NCI-H2107 treated with DMSO at 0.1 percent for 48 hours (cell line): ENCODE measurements around the gene CXCR3.

Experiments used
- DNase-seq: peaks from one replicate; lab custom pipeline; 2025; ENCODE audit not compliant: unreplicated experiment; lab: John Stamatoyannopoulos, UW

The CXCR3 gene

DNA sequence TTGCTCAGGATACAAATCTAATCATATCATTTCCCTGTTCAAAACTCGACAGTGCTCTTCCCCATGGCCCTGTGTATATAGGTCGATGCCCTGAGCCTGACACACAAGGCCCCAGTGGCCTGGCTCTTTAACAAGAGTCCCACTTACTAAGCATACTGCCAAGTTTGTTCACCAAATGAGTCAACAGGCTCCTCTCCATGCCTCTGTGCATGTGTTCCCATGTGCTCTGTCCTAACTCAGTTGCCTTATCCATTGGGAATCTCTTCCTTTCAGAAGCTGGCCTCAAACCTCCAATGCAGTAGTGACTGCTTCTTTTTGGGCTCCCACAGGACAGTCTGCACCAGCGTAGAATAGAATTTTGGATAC lies 18.9 kb upstream of the CXCR3 start:
- no peak for DNase-seq

DNA sequence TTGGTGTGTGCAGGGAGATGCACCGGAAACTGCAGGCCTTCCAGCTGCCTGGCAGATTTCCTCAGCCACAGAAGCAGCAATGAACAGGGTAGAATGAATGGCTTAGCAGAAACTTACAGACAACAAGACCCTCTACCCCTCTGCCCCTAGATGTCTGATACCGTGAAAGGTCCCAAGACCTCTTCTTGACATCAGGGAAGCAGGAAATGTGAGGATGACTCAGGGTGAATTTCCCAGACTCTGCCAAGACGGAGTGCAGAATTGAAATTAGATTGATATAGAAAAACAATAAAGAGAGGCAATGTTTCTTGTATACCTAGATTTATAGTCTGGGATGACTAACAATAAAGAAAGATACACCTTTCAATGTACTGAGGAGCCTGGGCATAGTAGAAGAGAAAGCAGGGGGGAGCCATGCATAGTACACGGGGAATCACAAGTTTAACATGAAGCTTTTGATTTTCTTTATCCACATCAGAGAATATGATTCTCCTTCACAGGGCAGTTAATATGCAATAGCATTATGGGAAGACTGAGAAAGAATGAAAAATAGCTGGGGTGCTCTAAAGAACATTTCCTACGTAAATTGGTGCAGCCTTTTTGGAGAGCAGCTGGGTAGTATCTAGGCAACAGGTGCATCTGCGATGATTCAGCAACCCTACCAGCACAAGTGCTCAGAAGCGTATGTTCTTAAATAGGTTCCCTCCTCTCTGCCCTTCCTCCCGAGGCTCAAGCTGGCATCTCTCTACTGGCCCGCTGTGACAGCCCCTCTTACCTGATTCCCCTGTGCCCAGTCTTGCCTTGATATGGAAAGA lies 18.3 kb upstream of the CXCR3 start:
- DNase-seq = peak; percentile 42

DNA sequence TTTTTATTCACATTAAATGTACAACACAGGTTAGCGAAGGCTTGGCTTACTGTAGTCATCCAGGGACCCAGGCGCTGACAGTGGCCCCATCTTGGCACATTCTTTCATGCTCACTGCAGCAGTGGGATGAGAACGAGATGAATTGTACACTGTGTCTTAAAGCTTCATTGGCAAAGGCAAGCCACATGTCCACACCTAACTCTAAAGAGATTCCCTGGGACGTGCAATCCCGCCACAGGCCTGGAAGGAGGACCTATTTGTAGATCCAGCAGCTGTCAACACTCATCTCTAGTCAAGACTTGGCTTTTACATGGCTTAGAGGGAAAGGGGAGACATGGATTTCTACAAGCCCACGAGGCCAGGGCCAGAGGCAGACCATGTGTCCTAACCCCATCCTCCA lies 16.1 kb upstream of the CXCR3 start:
- no peak for DNase-seq

DNA sequence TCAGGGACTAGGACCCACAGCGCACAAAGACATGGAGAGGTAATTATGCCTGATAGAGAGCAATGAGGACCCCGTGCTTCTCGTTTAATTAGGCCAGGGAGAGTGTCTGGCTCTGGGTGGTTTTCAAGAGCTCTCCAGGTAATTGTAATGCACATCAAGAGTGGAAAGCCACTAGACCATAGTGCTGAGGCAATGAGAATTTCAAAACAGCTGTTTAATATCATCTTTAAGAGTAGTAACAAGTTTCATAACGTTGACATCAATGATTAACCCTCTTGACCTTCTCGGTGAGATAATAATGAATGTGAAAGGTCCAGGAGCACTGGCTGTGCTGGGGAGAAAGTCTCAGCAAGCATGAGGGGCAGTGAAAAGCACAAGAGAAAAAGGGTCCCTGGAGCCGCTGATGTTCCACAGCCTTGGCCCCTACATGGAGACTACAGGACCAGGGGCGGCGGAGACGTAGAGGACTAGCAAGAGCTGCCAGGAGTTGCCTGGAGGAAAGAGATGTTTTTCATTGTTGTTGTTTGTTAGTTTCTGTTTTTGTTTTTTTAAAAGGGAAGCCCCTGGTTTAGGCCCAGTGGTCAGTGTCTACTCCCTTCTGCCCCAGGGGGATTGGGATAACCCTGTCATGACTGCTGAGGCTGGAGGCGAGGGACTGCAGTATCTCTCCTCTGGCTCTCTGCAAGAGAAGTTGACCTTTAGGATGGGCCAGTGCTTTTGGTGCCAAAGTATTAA lies 14.8 kb upstream of the CXCR3 start:
- DNase-seq = peak; percentile 76

DNA sequence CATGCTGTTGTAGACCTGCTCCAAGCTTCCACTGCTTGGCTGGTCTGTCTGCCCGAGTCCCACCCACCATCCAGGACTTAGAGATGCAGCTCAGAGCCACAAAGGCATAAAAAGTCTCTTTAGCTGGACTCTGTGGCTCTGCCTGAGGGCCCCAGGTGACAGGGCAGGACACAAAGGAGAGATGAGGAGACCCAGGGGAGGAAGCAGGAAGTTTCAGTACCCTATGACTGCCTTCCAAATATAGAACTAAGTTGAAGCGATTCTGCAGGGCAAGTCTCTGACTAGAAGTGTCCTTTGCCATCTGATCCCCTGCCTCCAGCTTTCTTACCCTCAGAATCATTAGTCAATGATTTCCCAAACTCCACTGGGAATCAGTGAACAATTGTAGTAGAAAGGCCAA lies 11.2 kb upstream of the CXCR3 start:
- DNase-seq = no peak

DNA sequence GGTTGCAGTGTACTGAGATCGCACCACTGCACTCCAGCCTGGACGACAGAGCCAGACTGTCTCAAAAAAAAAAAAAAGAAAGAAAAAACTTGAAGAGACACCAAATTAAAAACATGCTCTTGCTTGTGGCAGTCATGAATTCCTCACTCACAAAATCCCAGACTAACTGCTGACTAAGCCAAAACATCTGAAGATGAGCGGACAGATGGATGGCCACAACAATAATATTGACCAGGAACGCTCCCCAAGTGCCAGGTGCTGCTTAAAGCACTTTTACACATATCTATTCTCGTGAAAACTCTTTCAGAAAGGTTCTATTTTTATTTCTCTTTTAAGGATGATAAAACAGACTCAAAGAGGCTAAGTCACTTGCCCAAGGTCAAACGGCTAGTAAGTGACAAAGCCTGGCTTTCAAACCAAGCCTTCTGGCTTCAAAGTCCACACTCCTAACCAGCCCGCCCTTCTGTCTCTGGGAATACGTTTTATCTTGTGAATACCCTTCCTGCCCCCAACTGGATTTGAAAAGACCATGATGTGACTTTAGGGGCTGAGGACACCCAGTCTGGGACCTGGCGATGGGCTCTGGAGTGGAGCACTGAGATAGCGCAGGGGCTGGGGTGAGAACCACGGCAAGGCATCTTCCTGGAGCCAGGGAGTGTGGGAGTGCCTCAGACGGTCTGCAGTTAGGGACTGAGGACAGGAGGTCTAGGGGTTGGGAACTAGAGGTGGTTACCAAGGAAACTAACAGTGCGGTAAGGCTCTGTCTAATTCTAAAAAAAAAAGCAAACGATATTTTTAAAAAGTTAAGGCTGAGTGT lies 9.5 kb upstream of the CXCR3 start:
- no peak for DNase-seq

DNA sequence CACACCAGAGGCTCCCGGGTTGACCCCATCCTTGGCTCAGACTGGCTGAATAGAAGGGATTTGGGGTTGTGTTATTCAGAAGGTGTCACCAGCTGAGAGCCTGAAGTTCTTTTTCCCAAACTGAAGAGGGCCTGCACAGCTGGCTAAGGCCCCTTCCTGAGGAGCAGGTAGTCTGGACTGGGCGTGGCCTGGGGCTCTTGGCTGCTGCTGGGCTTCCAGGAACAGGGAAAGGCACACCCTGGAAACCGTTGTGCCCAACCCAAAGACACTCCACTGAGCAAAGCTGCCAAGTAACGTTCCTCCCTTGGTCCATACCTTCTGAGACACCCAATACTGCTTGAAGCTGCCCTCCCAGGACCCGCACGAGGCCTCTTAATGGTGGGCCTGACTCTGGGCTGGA lies 8.3 kb upstream of the CXCR3 start:
- no peak for DNase-seq

DNA sequence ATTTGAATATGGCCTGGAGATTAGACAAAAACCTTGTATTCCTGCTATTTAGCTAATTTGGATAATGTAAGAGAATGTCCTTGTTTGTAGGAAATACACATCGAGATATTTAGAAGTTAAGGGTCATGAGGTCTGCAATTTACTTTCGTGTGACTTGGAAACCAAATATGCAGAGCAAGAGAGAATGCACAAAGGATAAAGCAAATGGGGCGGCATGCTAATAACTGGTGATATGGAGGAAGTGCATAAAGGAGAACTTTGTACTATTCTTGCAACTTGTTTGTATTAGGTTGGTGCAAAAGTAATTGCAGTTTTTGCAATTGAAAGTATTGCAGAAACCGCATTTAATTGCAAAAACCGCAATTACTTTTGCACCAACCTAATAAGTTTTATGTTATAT lies 7.2 kb upstream of the CXCR3 start:
- no peak for DNase-seq

DNA sequence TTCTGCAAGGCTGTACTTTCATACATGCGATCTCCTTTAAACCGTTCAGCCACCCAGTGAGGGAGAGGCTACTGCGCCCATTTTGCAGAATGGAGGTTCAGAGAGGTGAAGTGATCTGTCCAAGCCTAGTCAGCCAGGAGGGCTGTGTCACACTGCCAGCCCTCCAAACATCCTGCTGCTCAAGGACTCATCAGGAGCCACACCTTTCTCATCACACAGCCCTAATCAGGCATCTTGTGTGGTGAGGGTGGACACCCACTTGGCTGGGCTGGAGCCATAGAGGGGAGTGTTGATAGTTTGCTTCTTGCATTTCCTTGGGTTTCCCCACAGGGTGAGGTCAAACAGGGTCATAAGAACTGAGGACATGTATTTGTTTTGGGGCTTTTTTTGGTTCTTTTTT lies 5.4 kb upstream of the CXCR3 start:
- DNase-seq = no peak

DNA sequence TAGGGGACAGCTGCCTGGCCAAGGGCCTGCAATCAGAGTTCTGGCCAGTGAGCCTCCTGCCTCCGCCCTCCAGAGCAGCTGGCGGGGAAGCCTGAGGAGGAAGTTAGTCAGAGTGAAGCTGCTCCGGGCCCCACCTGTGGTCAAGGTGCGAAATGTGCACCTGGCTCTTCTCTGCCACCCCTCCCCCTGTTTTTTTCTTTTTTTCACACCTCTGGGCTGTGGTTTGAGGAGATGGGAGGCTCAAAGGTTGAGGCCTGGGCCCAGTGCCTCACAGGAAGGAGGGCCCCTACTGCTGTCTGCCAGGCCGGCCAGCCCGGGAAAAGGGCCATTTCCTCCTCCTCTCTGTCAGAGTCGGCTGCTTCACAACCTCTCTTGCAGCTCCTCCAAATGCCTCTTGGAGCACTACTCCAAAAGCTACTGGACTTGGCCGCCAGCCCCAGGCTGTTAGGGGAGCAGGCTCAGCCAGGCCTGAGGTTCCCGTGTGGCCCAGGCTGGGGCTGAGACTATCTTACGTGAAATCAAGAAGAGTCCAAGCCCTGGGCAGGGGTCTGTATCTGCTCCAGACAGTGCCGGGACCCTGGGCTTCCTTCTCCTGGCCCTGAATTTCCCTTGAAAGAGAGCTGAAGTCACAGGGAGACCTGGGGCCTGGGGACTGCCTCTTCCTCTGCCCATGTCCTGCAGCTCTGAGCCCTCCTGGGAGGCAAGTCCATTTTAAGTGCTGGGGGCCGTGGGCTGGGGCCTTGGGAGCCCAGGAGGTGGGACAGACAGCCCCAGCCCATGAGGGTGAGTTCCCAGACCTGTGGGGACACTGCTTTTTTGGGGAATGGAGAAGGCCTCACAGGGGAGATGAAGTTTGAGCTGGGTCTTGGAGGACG lies 4.5 kb upstream of the CXCR3 start:
- DNase-seq = no peak

DNA sequence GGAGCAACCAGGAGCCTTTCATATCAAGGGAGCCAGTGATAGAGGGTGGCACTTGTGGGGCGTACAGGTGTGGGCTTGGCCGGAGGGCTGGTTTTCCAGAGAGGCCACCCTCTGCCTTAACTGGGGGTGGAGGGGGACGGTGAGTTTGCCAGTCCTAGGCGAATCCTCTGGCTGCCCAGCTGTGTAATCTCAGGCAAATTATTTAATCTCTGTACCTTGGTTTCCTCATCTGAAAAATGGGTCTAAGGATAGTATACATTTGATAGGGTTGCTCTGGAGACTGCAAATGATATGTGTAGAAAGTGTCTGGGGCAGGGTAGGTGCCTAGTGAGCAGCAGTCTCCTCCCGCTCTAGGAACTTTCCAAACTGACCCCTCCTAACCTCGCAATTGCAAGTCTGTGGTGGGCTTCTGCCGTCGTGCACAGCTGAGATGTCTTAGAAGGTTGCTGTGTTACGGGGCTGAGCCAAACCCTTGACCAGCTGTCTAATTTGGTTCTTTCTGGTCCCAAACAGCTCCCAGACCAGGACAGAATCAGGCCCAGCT lies 3.8 kb upstream of the CXCR3 start:
- no peak for DNase-seq

DNA sequence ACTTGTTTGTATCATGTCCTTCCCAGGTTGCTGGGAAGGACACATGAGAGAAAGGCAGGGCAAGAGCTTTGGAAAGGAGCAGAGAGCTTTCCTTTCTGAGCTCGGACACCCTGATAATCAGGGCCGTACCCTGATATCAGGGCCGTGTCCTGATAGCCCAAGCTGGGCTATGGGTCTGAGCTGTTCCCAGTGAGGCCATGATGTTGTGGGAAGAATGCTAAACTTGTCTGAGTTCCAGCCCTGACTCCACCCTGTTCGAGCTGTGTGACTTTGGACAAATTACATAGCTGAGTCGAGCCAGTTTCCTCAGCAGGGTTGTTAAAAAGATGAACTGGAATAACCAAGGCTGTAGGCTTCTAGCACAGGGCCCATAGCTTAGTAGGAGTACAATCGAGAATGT lies 3.3 kb upstream of the CXCR3 start:
- DNase-seq = no peak

DNA sequence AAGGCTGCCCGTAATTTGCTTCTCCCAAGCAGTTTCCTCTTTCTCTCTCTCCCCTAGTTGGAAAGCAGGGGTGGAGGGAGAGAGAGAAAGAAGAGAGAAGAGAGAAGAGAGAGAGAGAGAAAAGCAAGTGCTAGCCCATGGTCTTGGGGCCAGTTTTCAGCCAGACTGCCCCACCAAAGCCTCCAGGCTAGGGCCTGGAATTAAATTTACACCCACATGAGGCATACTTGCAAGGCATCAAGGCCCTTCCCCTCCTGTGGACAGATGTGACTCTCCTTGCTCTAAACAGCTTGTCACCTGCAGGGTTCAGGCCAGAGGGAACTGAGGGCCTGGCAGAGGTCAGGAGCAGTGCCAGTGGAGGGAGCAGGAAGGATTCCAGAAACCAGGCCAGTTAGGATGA lies 1.7 kb upstream of the CXCR3 start:
- DNase-seq = no peak

DNA sequence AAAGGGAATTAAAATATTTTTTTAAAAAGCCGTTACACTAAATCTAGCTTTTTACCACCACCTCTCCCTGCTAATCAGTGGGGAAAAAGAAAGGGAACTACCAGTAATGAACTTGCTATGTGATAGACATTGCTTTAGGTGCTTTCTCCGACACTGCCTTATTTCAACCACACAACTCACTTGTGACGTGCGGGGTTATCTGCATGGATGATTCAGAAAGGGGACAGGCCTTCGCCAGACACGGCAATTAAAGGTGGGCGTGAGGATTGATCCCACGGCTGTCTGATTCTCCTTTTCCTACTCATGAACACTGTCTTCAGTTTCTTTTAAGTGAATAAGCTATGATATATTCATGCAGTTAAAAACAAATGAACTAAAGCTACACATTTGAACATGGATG lies 882 bp upstream of the CXCR3 start:
- no peak for DNase-seq

DNA sequence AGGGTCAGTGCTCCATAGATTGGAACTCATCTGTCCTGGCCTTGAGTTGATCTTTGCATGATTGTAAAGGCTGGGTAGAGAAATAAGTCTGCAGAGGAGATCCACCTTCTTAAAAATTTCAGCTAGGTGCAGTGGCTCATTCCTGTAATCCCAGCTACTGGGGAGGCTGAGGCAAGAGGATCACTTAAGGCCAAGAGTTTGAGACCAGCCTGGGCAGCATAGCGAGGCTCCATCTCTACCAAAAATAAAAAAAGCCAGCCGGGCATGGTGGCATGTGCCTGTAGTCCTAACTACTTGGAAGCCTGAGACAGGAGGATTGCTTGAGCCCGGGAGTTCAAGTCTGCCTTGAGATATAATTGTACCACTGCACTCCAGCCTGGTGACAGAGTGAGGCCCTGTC lies 476 bp upstream of the CXCR3 start:
- no peak for DNase-seq

DNA sequence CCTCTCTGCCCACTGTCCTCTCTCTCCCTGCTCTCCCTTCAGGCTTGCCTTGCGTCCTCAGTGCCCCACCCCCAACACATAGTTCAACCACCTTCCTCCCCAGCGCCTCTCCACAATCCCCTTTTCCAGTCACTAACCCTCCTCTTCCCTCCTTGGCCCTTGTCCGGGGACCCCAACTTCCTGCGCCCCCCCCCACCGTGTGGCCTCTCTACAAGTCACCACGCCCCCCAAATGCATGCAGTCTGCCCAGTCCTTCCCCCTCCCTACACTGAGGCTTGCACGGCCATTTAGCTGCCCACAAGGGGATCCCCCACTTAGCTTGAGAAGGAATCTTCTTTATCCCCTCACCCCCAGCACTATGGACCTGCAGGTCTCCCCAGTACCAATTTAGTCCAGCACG lies 569 bp downstream of the CXCR3 start:
- no peak for DNase-seq

DNA sequence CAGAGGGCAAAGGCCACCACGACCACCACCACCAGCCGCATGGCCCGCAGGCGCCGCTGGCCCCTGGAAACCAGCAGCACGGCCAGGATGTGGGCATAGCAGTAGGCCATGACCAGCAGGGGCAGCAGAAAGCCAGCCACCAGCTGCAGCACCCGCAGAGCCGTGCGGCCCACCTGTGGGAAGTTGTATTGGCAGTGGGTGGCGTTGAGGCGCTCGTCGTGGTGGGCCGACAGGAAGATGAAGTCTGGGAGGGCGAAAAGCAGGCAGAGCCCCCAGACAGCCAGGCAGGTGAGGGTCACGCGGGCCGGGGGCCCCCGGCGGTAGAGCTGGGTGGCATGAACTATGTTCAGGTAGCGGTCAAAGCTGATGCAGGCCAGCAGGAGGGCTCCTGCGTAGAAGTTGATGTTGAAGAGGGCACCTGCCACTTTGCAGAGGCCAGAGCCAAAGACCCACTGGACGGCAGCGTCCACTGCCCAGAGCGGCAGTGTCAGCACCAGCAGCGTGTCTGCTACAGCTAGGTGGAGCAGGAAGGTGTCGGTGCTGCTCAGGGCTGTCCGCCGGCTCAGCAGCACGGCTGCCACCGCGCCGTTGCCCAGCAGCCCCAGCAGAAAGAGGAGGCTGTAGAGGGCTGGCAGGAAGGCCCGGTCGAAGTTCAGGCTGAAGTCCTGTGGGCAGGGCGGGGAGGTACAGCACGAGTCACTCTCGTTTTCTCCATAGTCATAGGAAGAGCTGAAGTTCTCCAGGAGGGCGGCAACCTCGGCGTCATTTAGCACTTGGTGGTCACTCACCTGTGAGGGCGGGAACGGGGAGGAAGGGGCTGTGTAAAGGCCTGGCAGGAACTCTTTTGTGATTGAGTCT lies 1.4 kb downstream of the CXCR3 start:
- DNase-seq = no peak

DNA sequence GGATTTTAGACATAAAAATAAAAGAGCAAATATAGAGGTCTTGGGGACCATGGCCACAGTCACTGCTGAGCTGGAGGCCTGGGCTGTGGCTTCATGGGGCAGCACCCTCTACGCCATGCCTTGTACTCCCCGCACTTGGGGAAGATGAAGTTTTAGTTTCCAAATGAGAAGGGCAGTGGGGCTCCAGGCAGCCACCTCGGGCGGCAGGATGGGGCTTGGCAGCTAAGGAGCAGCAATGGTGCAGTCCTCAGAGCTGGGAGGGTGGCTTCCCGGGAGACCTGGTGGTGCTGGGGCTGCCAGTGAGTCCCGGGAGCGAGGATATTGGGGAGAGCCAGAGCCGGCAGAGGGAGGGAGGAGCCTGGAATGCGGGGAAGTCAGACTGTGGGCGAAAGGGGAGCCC lies 2.4 kb downstream of the CXCR3 start:
- no peak for DNase-seq

DNA sequence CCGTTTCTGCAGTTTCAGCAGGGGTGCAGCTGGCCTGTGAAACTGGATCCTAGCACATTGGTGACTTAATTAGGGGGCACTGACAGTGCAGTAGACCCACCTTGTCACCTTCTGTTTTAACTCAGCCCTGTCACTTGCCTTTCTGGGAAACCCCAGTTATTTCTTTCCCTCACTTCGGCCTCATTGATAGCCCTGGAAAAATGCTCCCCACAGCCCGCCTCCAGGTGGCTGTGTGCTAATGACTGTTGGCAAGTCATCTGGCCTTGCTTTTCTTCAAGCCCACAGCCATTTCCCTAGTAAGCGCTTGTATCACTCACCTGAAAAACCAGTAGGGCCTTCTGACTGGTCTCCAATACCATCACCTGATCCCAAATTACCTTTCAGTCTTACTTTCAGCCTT lies 3.3 kb downstream of the CXCR3 start:
- no peak for DNase-seq

DNA sequence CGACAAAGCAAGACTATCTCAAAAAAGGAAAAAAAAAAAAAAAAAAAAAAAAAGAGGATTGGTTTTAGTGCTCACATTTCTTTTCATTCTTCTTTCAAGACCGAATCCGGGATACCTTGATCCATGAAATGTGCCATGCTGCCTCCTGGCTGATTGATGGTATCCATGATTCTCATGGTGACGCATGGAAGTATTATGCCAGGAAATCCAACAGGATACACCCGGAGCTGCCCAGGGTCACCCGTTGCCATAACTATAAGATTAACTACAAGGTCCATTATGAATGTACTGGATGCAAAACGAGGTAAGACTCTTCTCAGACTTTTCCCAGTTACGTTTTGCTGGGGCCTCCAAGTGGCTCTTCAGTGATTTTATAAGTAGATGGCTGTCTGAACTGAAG lies 6.1 kb downstream of the CXCR3 start:
- DNase-seq = no peak
